Spleen (tissue), 11 donors: ENCODE results near the gene FRMD4A. TPM values are rescaled to one million over a fixed set of nuclear protein-coding genes. Genes with fewer than 3 reads are reported as not detected.

ENCODE experiments used
- DNase-seq: peaks from one replicate; pipeline ENCODE4 v3.0.0-alpha.2; 2020
- H3K27ac ChIP-seq, 8 donors: fragments of 200-600 bp; sonication (generic) in 7 of 8; 1 replicate in 4 of 8; 2 replicates in 4 of 8; pipeline versions ENCODE4 v1.5.0 to v1.8.0; 2016 to 2021; ENCODE audit warnings: inconsistent platforms in 4 of 8, mild to moderate bottlenecking in 4 of 8, moderate library complexity in 1 of 8
- H3K27me3 ChIP-seq, 7 donors: fragments of 200-600 bp; sonication (generic) in 6 of 7; replicated peaks in 1 of 7; 1 replicate in 4 of 7; 2 replicates in 3 of 7; pipeline versions ENCODE4 v1.5.0 to v1.8.0; 2016 to 2021; ENCODE audit warnings: inconsistent platforms in 3 of 7, mild to moderate bottlenecking in 1 of 7
- H3K36me3 ChIP-seq, 6 donors: fragments of 200-600 bp; sonication (generic) in 5 of 6; 1 replicate in 4 of 6; 2 replicates in 2 of 6; pipeline versions ENCODE4 v1.5.0 to v1.8.0; 2016 to 2021; ENCODE audit warnings: inconsistent platforms in 2 of 6
- H3K4me1 ChIP-seq, 6 donors: fragments of 200-600 bp; sonication (generic) in 5 of 6; 1 replicate in 3 of 6; 2 replicates in 3 of 6; pipeline versions ENCODE4 v1.5.0 to v1.8.0; 2016 to 2021; ENCODE audit warnings: inconsistent platforms in 3 of 6
- H3K4me3 ChIP-seq, 8 donors: fragments of 200-600 bp; sonication (generic) in 7 of 8; 1 replicate in 4 of 8; 2 replicates in 4 of 8; pipeline versions ENCODE4 v1.5.0 to v1.8.0; 2016 to 2021; ENCODE audit warnings: inconsistent platforms in 4 of 8, mild to moderate bottlenecking in 4 of 8, moderate library complexity in 2 of 8
- H3K9me3 ChIP-seq, 8 donors: fragments of 200-600 bp; sonication (generic) in 7 of 8; 1 replicate in 4 of 8; 2 replicates in 4 of 8; pipeline versions ENCODE4 v1.5.0 to v1.8.0; 2016 to 2021; ENCODE audit warnings: inconsistent platforms in 4 of 8
- POLR2A ChIP-seq, 3 donors: fragments of 450-650 bp; IDR thresholded peaks; one replicate each; pipeline ENCODE4 v1.5.1; 2017; ENCODE audit warnings: antibody characterized with exemption in 3 of 3, mild to moderate bottlenecking in 1 of 3
- POLR2AphosphoS5 ChIP-seq, 3 donors: sonication (generic); formaldehyde crosslinking; IDR thresholded peaks; one replicate each; pipeline ENCODE4 v1.5.1; 2017; ENCODE audit warnings: antibody characterized with exemption in 3 of 3
- WGBS, 5 donors: extraction: QIAGEN DNeasy Blood & Tissue Kit in 3 of 5; methylation state at CpG; one replicate each; pipeline versions ENCODE4 v1.1.5 to v1.1.7; 2013 to 2018; 5-methylcytosine and 5-hydroxymethylcytosine counted together
- intact Hi-C: fragments of 100-400 bp; cut with DNase I; formaldehyde crosslinking; loops from one replicate; pipeline ENCODE4 v1.15.0; 2023; ENCODE audit warnings: low total_unique reads
- polyA plus RNA-seq, 3 donors: library from polyadenylated mRNA; stranded (reverse); fragments of 200-250 nt; gene quantifications; one replicate each; pipeline ENCODE4 v1.2.1, GENCODE V29; 2013
- total RNA-seq, 7 donors: library from RNA; depleted of rRNA in 3 of 7; stranded (reverse); fragments of >200 nt in 3 of 7; fragmentation: NEBNext Ultra II Directional in 4 of 7; extraction: Animal tissue kit (Norgen Biotek cat#: 25700) in 4 of 7; gene quantifications; one replicate each; pipeline versions ENCODE4 v1.1.0 to v1.2.1, GENCODE V29; 2016 to 2021
- TF ChIP-seq, protein P1 (sequence below), 11 experiments: fragments of 200-600 bp in 7 of 11; fragments of 450-650 bp in 4 of 11; sonication (generic) in 4 of 11; IDR thresholded peaks in 8 of 11; conservative IDR thresholded peaks in 3 of 11; 1 replicate in 7 of 11; 2 replicates in 4 of 11; pipeline versions ENCODE4 v1.4.0 to v1.8.0; 2016 to 2021; ENCODE audit warnings: antibody characterized with exemption in 11 of 11, inconsistent platforms in 4 of 11, mild to moderate bottlenecking in 1 of 11
- donor health status: healthy with polysubstance abuse.
- donor health status: DM: no; HTN: no; CAD: no; lungs with moderate emphysema.
- donor health status: DM: no; HTN: no; CAD: no.
- donor health status: Bipolar disorder and iron deficiency.
- donor health status: healthy.
- donor health status: DM: no; HTN: no; CAD: no.
- donor health status: DM: yes; HTN: yes; CAD: no.

The FRMD4A gene
- total and polyA plus RNA-seq, 10 donors, result 9.2 to 141 (median 80.5) TPM

DNA sequence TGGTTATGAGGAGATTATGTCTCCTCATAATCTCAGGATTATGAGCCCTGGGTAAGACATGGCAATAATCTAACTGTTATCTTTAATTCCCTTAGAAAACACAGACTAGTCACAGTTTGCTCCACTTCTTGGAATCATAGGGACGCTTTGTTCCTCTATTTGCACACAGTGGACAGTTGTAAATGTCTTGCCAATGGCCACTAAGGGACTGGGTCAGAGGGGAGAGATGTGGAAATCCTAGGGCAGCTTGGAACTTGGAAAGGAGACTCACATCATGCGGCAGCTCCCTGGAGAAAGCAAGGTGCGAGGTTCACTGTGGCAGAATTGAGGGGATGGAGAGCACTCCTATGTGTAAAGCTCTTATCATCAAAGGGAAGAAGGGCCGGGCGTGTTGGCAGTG, 477.9 kb downstream of the FRMD4A start:
- peak overlapping the region in 7 of 8 donors; percentile 33 to 73 (median 51) for H3K27ac ChIP-seq

DNA sequence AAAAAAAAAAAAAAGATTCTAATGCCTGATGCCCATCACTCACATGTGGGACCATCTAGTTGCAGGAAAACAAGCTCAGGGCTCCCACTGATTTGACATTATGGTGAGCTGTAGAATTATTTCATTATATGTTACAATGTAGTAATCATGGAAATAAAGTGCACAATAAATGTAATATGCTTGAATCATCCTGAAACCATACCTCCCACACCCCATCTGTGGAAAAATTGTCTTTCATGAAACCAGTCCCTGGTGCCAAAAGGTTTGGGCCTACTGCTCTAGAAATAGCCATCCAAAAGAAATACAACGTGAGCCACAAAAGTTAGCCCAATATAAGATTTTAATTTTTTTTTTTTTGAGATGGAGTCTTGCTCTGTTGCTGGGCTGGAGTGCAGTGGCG, 478.8 kb downstream of the FRMD4A start:
- Histone ChIP-seq H3K36me3 (no peaks in the 10 kb centered on the region), H3K27me3 (peaks cover 0 to 27% (median 0%) of the 10 kb centered on the region in 7 donors), H3K9me3 (no peaks in the 10 kb centered on the region), H3K27ac (peak overlapping the region in 4 of 8 donors; percentile 8 to 71 (median 50)), H3K4me3 (no peak overlapping the region), H3K4me1 (peaks cover 4 to 24% (median 18%) of the 10 kb centered on the region in 6 donors)
- WGBS, 5 donors, result 82 to 91% (median 89%) methylated on average over 2 of the region's 2 CpGs
- TF ChIP-seq, protein P1, sequence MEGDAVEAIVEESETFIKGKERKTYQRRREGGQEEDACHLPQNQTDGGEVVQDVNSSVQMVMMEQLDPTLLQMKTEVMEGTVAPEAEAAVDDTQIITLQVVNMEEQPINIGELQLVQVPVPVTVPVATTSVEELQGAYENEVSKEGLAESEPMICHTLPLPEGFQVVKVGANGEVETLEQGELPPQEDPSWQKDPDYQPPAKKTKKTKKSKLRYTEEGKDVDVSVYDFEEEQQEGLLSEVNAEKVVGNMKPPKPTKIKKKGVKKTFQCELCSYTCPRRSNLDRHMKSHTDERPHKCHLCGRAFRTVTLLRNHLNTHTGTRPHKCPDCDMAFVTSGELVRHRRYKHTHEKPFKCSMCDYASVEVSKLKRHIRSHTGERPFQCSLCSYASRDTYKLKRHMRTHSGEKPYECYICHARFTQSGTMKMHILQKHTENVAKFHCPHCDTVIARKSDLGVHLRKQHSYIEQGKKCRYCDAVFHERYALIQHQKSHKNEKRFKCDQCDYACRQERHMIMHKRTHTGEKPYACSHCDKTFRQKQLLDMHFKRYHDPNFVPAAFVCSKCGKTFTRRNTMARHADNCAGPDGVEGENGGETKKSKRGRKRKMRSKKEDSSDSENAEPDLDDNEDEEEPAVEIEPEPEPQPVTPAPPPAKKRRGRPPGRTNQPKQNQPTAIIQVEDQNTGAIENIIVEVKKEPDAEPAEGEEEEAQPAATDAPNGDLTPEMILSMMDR (IDR thresholded peaks at IDR 0.05 in 8 of 11, conservative IDR thresholded peaks at IDR 0.05 in 3 of 11), result no peak
- TF ChIP-seq POLR2AphosphoS5 (IDR thresholded peaks at IDR 0.05) (no peak), POLR2A (IDR thresholded peaks at IDR 0.05) (no peak)
- intact Hi-C loops, result no loop called here
- DNase-seq, result no peak

More for the DNA sequence above, 477.9 kb downstream of the FRMD4A start:
- Histone ChIP-seq H3K36me3 (no peaks in the 10 kb centered on the region), H3K4me3 (no peak overlapping the region), H3K27me3 (peaks cover 0 to 17% (median 0%) of the 10 kb centered on the region in 7 donors), H3K4me1 (peaks cover 4 to 16% (median 13%) of the 10 kb centered on the region in 6 donors), H3K9me3 (no peaks in the 10 kb centered on the region)
- peak in 1 of 3 donors; percentile 51 for TF ChIP-seq POLR2AphosphoS5 (IDR thresholded peaks at IDR 0.05)
- TF ChIP-seq POLR2A (IDR thresholded peaks at IDR 0.05), result no peak
- intact Hi-C loops, result no loop called here
- whole genome bisulfite sequencing, 5 donors, result 89 to 95% (median 91%) methylated on average over 5 of the region's 5 CpGs
- no peak for DNase-seq

DNA sequence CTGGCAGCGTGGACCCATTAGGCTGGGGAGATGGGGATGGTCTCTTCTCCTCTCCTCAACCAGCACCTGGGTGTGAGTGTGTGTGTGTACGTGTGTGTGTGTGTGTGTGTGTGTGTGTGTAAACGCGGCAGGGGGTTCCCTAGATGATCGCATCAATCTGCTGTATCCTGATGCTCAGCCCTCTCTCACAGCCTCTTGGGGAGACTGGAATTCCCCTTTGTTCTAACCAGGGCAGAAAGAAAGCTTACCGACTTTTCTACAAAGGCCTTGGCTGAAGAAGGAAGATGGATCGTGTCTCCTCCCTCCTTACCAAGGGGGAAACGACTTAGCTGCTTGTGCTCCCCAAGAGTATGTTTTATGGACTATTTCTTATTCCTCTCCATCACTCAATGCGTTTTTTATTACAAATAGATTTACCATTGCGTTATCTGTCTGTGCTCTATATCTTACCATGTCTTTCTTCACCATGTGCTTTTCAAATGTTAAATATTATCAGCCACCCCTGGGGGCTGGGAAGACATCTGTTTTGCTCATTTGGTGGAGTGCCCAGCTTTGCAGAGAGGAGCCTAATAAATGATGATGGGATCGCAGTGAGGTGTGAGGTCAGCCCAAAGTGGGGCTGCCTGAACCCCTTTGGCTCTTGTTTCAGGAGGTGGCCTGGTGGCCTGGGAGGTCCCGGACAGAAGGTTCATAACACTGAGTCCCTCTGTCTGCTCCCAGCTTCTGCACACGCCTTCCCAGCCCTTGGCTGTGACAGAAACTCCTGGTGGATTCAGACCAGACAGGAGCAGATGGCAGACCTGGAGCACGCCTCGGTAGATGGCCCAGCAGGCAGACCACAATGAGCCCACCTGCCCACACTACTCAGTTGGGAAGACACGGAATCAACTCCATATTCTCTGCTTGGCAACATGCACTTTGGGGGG, 481.9 kb downstream of the FRMD4A start:
- WGBS, 5 donors, result 83 to 87% (median 86%) methylated on average over 16 of the region's 16 CpGs
- Histone ChIP-seq H3K27me3 (peaks cover 0 to 39% (median 0%) of the 10 kb centered on the region in 7 donors), H3K9me3 (no peaks in the 10 kb centered on the region), H3K36me3 (no peaks in the 10 kb centered on the region), H3K4me3 (no peak overlapping the region), H3K27ac (no peak overlapping the region), H3K4me1 (peaks cover 4 to 25% (median 12%) of the 10 kb centered on the region in 6 donors)
- TF ChIP-seq, protein P1 (IDR thresholded peaks at IDR 0.05 in 8 of 11, conservative IDR thresholded peaks at IDR 0.05 in 3 of 11), result no peak
- TF ChIP-seq POLR2A (IDR thresholded peaks at IDR 0.05) (no peak), POLR2AphosphoS5 (IDR thresholded peaks at IDR 0.05) (no peak)
- intact Hi-C loops, result no loop called here
- DNase-seq, result no peak

DNA sequence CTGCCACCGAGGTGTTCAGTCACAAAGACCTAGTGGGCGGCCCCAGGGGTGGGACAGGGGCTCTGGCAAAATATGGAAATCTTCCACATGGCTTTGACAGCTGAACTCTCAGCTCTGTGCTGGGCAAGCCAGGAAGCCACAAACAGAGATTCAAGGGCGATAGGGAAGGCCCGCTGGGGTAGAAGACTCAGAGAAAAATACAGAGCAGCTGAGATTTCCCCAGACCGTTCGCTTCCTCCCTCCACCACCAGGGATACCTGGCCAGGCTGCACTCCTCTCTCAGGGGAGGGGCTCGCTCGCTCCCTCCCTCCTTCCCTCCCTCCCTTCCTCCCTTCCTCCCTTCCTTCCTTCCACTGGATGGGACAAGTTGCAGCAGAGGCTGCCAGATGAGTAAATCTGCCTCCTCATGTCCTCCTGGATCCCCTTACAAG, 483.5 kb downstream of the FRMD4A start:
- H3K27ac ChIP-seq, result no peak overlapping the region
- intact Hi-C loops, result no loop called here
- no peak overlapping the region for H3K4me3 ChIP-seq
- TF ChIP-seq POLR2A (IDR thresholded peaks at IDR 0.05) (no peak), POLR2AphosphoS5 (IDR thresholded peaks at IDR 0.05) (no peak)
- TF ChIP-seq, protein P1 (IDR thresholded peaks at IDR 0.05 in 8 of 11, conservative IDR thresholded peaks at IDR 0.05 in 3 of 11), result no peak
- no peaks in the 10 kb centered on the region for H3K9me3 ChIP-seq
- DNase-seq, result no peak
- 19 to 24% (median 21%) methylated on average over 8 of the region's 8 CpGs for WGBS, 5 donors
- H3K27me3 ChIP-seq, result peaks cover 0 to 35% (median 0%) of the 10 kb centered on the region in 7 donors
- no peaks in the 10 kb centered on the region for H3K36me3 ChIP-seq
- H3K4me1 ChIP-seq, result peaks cover 0 to 14% (median 4%) of the 10 kb centered on the region in 6 donors
